NCI-H1417 (cell line): ENCODE results near the gene ZNF420.

Experiments
- DNase-seq, 3 experiments: peaks; one replicate each; lab custom pipeline; 2025; lab: John Stamatoyannopoulos, UW

ZNF420 gene

DNA sequence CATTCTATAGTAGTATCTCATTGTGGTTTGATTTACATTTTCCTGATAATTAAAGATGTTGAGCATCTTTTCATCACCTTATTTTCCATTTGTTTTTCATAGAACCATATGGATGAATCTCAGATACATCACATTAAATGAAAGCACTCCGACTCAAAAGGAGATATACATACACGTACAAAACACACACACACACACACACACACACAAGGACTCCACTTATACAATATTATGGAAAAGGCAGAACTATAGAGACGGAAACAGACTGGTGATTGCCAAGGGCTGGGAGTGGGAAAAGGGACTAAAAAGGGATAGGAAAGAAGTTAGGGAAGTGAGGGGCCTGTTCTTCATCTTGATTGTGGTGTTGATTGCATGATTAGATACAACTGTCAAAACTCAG is 70.0 kb downstream of the ZNF420 start:
- DNase-seq = no peak

DNA sequence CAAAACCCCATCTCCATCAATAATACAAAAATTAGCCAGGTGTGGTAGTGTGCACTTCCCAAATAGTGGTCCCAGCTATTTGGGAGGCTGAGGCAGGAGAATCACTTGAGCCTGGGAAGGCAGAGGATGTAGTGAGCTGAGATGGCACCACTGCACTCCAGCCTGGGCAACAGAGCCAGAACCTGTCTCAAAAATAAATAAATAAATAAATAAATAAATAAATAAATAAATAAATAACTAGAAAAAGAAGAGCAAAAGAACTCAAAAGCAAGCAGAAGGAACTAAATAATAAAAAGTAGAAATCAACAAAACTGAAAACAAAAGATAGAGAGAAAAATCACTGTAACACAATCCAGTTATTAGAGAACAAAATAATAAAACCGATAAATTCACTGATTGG is 81.9 kb downstream of the ZNF420 start:
- no peak for DNase-seq

DNA sequence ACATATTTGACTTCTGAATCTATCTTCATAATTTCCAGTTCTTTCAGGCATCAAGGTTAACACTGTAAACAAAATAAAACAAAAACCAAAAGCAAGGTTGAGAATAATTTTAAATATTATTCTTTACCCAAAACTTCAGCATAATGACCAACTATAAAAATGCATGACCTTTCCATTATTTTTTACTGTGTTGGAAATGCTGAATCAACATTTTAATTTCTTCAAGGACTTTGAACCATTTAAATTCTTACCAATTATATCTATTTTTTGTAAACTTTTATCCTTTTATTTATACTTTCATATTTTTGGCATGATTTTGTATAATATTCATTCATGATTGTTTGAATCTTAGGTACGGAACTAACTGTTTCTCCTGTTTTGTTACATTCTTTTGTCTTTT is 87.4 kb downstream of the ZNF420 start:
- no peak for DNase-seq

DNA sequence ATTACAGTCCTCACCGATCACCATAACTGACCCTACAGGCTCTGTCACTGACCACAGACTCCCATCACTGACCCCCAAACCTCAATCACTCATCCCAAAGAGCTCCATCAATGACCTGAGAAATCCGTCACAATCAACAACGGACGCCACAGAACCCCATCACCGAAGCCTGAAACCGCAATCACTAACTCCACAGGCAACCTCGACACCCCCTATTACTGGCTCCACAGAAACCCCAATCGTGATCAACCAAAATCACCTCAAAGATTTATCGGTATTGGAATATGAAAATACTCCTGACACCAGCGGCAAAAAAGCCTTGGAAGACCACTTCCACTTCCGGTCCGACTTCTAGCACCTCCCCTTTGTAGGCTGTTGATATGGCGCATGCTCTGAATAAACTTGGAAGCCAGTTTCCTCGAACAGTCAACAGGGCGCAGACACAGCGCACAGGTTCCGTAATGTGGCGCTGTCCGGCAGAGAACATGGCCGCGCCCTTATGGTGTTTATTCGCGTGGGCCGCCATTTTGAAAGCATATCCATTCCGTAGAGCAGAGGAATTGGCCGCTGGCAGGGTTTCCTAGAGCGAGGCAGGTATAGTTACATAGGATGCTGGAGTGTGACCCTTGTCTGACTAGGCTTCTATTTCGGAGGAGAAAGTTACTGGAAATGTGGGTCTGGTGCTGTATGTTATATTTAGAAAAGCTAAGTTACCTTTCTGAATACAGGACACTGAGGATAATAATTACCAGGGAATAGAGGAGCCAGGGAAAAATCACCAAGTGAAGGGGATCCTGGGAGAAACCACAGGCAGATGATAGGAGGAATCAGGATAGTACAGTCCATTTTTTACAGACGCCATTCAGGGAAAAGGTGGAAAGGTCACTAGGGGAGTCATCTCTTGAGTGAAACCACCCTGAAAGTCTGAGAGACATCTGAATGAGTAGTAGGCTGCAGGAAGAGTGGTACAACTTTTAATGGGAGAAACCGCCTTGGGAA is 94.4 kb downstream of the ZNF420 start, which contains the start of gene ZNF585A:
Gene ZNF585A, minus strand, starts transcription at position 328 of the 999 bp plus-strand sequence. CDS start 2,785 bp downstream, outside the sequence.
- DNase-seq = peak; percentile 90 to 98 (median 98)
